A673 (cell line): ENCODE data around the gene COX6B1. TPM values are rescaled to one million over a fixed set of nuclear protein-coding genes. Genes with fewer than 3 reads are reported as not detected.

Experiments used
- BruUV-seq: library from RNA; stranded (reverse); fragments of 400-500 nt; replicated peaks from 2 replicates; lab custom pipeline; 2021; lab: Mats Ljungman, UMichigan
- CTCF ChIA-PET: fragments of 300-600 bp; sonication (Branson Sonifier 250); formaldehyde crosslinking; loops from one replicate; lab custom pipeline; 2022; ENCODE audit warnings: antibody characterized with exemption; lab: Charles Lee
- POLR2A ChIA-PET: fragments of 300-600 bp; sonication (Branson Sonifier 250); formaldehyde crosslinking; loops from one replicate; lab custom pipeline; 2022; ENCODE audit warnings: antibody characterized with exemption; ENCODE audit not compliant: low non-redundant PET; lab: Charles Lee
- DNase-seq: peaks from one replicate; pipeline ENCODE4 v3.0.0-alpha.2; 2015; ENCODE audit warnings: low spot score
- H3K27ac ChIP-seq: fragments of 200-600 bp; sonication (generic); 2 replicates; pipeline ENCODE4 v1.5.1; 2016; ENCODE audit warnings: mixed run types, low read depth, mild to moderate bottlenecking, mixed read lengths, antibody characterized with exemption, low read length; ENCODE audit not compliant: poor library complexity, severe bottlenecking
- H3K27me3 ChIP-seq: fragments of 200-600 bp; sonication (generic); replicated peaks from 2 replicates; pipeline ENCODE4 v1.6.1; 2017; ENCODE audit warnings: mixed run types, low read depth, mild to moderate bottlenecking, mixed read lengths, antibody characterized with exemption, low read length; ENCODE audit not compliant: insufficient read depth, poor library complexity
- H3K36me3 ChIP-seq: fragments of 200-600 bp; sonication (generic); 2 replicates; pipeline ENCODE4 v1.6.1; 2016; ENCODE audit warnings: mixed run types, mild to moderate bottlenecking, mixed read lengths, antibody characterized with exemption, low read length; ENCODE audit not compliant: insufficient read depth, poor library complexity, severe bottlenecking
- H3K4me1 ChIP-seq: fragments of 200-600 bp; sonication (generic); 2 replicates; pipeline ENCODE4 v1.6.1; 2017; ENCODE audit warnings: mixed run types, mild to moderate bottlenecking, mixed read lengths, antibody characterized with exemption, low read length; ENCODE audit not compliant: insufficient read depth, poor library complexity, severe bottlenecking
- H3K4me3 ChIP-seq: fragments of 200-600 bp; sonication (generic); 2 replicates; pipeline ENCODE4 v1.5.1; 2016; ENCODE audit warnings: low read depth, mixed run types, mild to moderate bottlenecking, mixed read lengths, low read length; ENCODE audit not compliant: poor library complexity, severe bottlenecking
- H3K9me3 ChIP-seq: fragments of 200-600 bp; sonication (generic); 2 replicates; pipeline ENCODE4 v1.6.1; 2016; ENCODE audit warnings: mixed run types, low read depth, mild to moderate bottlenecking, mixed read lengths, antibody characterized with exemption, low read length; ENCODE audit not compliant: poor library complexity, severe bottlenecking
- CTCF ChIP-seq: fragments of 300-800, 200-600 bp; sonication (generic); conservative IDR thresholded peaks from 2 replicates; pipeline ENCODE4 v1.5.1; 2017; ENCODE audit warnings: low read depth, mild to moderate bottlenecking, antibody characterized with exemption, low read length, moderate library complexity, mixed read lengths
- EZH2 ChIP-seq: fragments of 200-600 bp; sonication (generic); IDR thresholded peaks from 2 replicates; pipeline ENCODE4 v1.6.1; 2017; ENCODE audit warnings: borderline replicate concordance, low read depth, mild to moderate bottlenecking, mixed read lengths, antibody characterized with exemption, low read length; ENCODE audit not compliant: poor library complexity, severe bottlenecking
- intact Hi-C: fragments of 100-400 bp; cut with micrococcal nuclease; formaldehyde crosslinking; loops from one replicate; pipeline ENCODE4 v1.10.0; 2022; ENCODE audit not compliant: unreplicated experiment
- total RNA-seq: library from RNA; stranded (reverse); gene quantifications from 2 replicates; pipeline ENCODE4 v1.2.3, GENCODE V29; 2021

Gene COX6B1
- total RNA-seq, 1 experiment from 2014 or later: 467 TPM

GRCh38 chr19:35656700-35657099, 8.6 kb downstream of the COX6B1 start:
- ChIA-PET CTCF (no interaction called here), POLR2A (no interaction called here)
- Histone ChIP-seq H3K27ac (no peak overlapping the region), H3K4me3 (no peak overlapping the region), H3K4me1 (no peaks in the 10 kb centered on the region), H3K27me3 (no peaks in the 10 kb centered on the region), H3K36me3 (peaks cover 50% of the 10 kb centered on the region), H3K9me3 (no peaks in the 10 kb centered on the region)
- no peak for DNase-seq
- BruUV-seq: no TSS peak
- intact Hi-C loops: no loop called here
- TF ChIP-seq EZH2 (no peak), CTCF (no peak)

GRCh38 chr19:35657904-35658700, 10.0 kb downstream of the COX6B1 start:
- DNase-seq: no peak
- ChIA-PET POLR2A (interaction anchor here (0.7 kb wide), 1 partner anchor 122 kb away, joined by 5 read pairs; no protein-coding TSS in a partner anchor), CTCF (no interaction called here)
- intact Hi-C loops: no loop called here
- H3K4me1 ChIP-seq: no peaks in the 10 kb centered on the region
- no peaks in the 10 kb centered on the region for H3K27me3 ChIP-seq
- TF ChIP-seq EZH2 (no peak), CTCF (no peak)
- no TSS peak for BruUV-seq
- H3K27ac ChIP-seq: no peak overlapping the region
- no peaks in the 10 kb centered on the region for H3K9me3 ChIP-seq
- peaks cover 48% of the 10 kb centered on the region for H3K36me3 ChIP-seq
- no peak overlapping the region for H3K4me3 ChIP-seq

- Histone ChIP-seq H3K4me3 (no peak overlapping the region), H3K9me3 (no peaks in the 10 kb centered on the region), H3K4me1 (no peaks in the 10 kb centered on the region), H3K27me3 (no peaks in the 10 kb centered on the region), H3K27ac (no peak overlapping the region), H3K36me3 (peaks cover 17% of the 10 kb centered on the region)
- DNase-seq: no peak
- POLR2A ChIA-PET: no interaction called here
- intact Hi-C loops: no loop called here
- no TSS peak for BruUV-seq
- CTCF ChIA-PET: no interaction called here
- TF ChIP-seq CTCF: no peak
- TF ChIP-seq EZH2: no peak
Observed at GRCh38 chr19:35661995-35662340, 13.8 kb downstream of the COX6B1 start.
